PFSK-1 (cell line): ENCODE results near the gene TMEM11.

ENCODE experiments used
- FOXP2 ChIP-seq: optimal IDR thresholded peaks from 2 replicates; pipeline ENCODE3; 2011; ENCODE audit warnings: borderline replicate concordance, control low read depth, inconsistent platforms; ENCODE audit not compliant: insufficient read depth; ENCODE audit errors: extremely low read length, extremely low read depth
- TF ChIP-seq, protein P1 (sequence below), 2 experiments: IDR thresholded peaks; 2 replicates each; pipeline versions ENCODE4 v1.6.1 to v1.8.0; 2011 to 2012; ENCODE audit warnings: low read depth in 2 of 2, low read length in 2 of 2, control low read depth in 1 of 2, inconsistent platforms in 1 of 2, mild to moderate bottlenecking in 1 of 2, moderate library complexity in 1 of 2; ENCODE audit not compliant: insufficient read depth in 1 of 2

DNA sequence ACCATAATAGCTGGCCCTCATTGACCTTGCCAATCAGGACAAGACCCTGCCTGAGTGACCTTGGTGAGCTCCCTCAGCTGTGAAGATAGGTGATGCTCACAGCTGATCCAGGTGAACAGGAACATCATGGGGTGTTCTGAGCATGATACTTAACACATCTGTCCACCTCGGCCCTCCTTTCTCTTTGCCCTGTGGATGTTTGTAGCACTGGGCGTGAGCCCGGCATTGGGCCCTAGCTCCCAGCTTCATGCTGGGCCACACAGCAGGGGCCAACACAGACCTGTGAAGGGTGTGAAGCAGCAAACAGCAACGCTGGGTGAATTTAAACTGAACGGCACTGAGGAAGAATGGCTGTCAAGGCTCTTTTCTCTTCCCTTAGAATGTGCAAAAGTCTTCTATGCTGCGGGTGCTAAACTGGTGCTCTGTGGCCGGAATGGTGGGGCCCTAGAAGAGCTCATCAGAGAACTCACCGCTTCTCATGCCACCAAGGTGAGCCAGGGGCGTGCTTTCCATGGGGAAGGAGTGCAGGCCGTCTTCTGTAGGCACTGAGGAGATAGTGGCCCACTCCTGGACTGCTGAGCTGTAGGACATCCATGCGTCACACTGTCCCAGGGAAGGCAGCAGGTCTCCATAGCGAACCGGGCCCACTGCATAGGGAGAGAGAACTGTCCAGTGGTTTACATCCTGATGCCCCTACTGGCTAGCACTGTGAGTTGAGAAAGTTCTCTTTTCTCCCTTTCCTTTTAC lies 35.9 kb downstream of the TMEM11 start:
- TF ChIP-seq FOXP2, result no peak
- TF ChIP-seq, protein P1, sequence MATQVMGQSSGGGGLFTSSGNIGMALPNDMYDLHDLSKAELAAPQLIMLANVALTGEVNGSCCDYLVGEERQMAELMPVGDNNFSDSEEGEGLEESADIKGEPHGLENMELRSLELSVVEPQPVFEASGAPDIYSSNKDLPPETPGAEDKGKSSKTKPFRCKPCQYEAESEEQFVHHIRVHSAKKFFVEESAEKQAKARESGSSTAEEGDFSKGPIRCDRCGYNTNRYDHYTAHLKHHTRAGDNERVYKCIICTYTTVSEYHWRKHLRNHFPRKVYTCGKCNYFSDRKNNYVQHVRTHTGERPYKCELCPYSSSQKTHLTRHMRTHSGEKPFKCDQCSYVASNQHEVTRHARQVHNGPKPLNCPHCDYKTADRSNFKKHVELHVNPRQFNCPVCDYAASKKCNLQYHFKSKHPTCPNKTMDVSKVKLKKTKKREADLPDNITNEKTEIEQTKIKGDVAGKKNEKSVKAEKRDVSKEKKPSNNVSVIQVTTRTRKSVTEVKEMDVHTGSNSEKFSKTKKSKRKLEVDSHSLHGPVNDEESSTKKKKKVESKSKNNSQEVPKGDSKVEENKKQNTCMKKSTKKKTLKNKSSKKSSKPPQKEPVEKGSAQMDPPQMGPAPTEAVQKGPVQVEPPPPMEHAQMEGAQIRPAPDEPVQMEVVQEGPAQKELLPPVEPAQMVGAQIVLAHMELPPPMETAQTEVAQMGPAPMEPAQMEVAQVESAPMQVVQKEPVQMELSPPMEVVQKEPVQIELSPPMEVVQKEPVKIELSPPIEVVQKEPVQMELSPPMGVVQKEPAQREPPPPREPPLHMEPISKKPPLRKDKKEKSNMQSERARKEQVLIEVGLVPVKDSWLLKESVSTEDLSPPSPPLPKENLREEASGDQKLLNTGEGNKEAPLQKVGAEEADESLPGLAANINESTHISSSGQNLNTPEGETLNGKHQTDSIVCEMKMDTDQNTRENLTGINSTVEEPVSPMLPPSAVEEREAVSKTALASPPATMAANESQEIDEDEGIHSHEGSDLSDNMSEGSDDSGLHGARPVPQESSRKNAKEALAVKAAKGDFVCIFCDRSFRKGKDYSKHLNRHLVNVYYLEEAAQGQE (IDR thresholded peaks at IDR 0.05; ENCODE audit: insufficient read depth in 1 of 2, low read depth in 2 of 2, low read length in 2 of 2), result no peak
